Measurements from ENCODE around the gene HEATR5B.

DNA sequence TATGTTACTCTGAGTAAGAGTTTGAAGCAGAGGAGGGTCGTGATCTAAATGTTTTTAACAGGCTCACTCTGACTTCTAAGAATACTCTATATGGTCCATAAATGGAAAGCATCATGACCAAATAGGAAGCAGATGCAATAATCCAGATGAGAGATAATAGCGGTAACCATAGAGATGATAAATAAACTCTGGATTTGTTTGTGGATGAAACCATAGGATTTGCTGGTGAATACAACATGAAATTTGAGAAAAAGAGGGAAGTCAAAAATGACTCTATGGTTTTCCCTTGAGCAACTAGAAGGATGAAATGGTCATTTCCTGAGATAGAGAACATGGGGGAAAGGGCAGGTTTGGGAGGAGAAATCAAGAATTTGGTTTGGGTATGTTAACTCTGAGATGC lies 3.9 kb downstream of the HEATR5B start:
- TF ChIP-seq, protein P1, sequence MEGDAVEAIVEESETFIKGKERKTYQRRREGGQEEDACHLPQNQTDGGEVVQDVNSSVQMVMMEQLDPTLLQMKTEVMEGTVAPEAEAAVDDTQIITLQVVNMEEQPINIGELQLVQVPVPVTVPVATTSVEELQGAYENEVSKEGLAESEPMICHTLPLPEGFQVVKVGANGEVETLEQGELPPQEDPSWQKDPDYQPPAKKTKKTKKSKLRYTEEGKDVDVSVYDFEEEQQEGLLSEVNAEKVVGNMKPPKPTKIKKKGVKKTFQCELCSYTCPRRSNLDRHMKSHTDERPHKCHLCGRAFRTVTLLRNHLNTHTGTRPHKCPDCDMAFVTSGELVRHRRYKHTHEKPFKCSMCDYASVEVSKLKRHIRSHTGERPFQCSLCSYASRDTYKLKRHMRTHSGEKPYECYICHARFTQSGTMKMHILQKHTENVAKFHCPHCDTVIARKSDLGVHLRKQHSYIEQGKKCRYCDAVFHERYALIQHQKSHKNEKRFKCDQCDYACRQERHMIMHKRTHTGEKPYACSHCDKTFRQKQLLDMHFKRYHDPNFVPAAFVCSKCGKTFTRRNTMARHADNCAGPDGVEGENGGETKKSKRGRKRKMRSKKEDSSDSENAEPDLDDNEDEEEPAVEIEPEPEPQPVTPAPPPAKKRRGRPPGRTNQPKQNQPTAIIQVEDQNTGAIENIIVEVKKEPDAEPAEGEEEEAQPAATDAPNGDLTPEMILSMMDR (IDR thresholded peaks at IDR 0.05; ENCODE audit: low read length), result no peak
- TF ChIP-seq EZH2 (optimal IDR thresholded peaks at IDR 0.05; ENCODE audit: low read depth, low read length), result no peak
